Naive thymus-derived CD4-positive, alpha-beta T cell (primary cell): ENCODE data around the gene CENPT. TPM values are rescaled to one million over a fixed set of nuclear protein-coding genes. Genes with fewer than 3 reads are reported as not detected.

Experiments
- ATAC-seq: fragments of 150-1000 bp; cut with Tn5 transposase; 2 replicates; pipeline ENCODE4 v1.10.0; 2021; ENCODE audit warnings: mild to moderate bottlenecking, moderate library complexity
- CTCF ChIA-PET: fragments of 350-600 bp; sonication (Branson Sonifier 250); formaldehyde crosslinking; loops from one replicate; lab custom pipeline; 2021; ENCODE audit warnings: antibody characterized with exemption; lab: Charles Lee
- POLR2A ChIA-PET: fragments of 350-600 bp; sonication (Branson Sonifier 250); formaldehyde crosslinking; loops from one replicate; lab custom pipeline; 2021; ENCODE audit warnings: antibody characterized with exemption, inconsistent platforms; lab: Charles Lee
- DNase-seq, 9 donors: peaks; one replicate each; pipeline versions ENCODE4 v3.0.0 to v3.0.0-alpha.2; 2020 to 2022; ENCODE audit warnings: mixed read lengths in 1 of 9
- H3K27ac ChIP-seq: one replicate; pipeline ENCODE4 v1.7.0; 2013; ENCODE audit warnings: mild to moderate bottlenecking, low read depth, low read length, moderate library complexity
- H3K27me3 ChIP-seq, 2 donors: one replicate each; pipeline ENCODE4 v1.7.0; 2013; ENCODE audit warnings: low read length in 2 of 2, mild to moderate bottlenecking in 2 of 2, moderate library complexity in 2 of 2; ENCODE audit not compliant: control insufficient read depth in 2 of 2, insufficient read depth in 2 of 2
- H3K36me3 ChIP-seq, 3 experiments: 1 replicate in 2 of 3; 2 replicates in 1 of 3; pipeline ENCODE4 v1.7.0; 2013; ENCODE audit warnings: low read length in 3 of 3, mild to moderate bottlenecking in 3 of 3, moderate library complexity in 1 of 3; ENCODE audit not compliant: insufficient read depth in 3 of 3, control insufficient read depth in 2 of 3
- H3K4me1 ChIP-seq, 2 donors: one replicate each; pipeline ENCODE4 v1.7.0; 2013; ENCODE audit warnings: low read length in 2 of 2, mild to moderate bottlenecking in 2 of 2, moderate library complexity in 1 of 2; ENCODE audit not compliant: control insufficient read depth in 2 of 2, insufficient read depth in 2 of 2
- H3K4me3 ChIP-seq: 2 replicates; pipeline ENCODE4 v1.7.0; 2013; ENCODE audit warnings: mild to moderate bottlenecking, low read length
- H3K9me3 ChIP-seq, 3 experiments: 1 replicate in 2 of 3; 2 replicates in 1 of 3; pipeline ENCODE4 v1.7.0; 2013; ENCODE audit warnings: low read length in 3 of 3; ENCODE audit not compliant: control insufficient read depth in 2 of 3
- H3K27ac Mint-ChIP-seq, 9 donors: one replicate each; pipeline ENCODE4 v1.8.0; 2020 to 2022; ENCODE audit warnings: mixed read lengths in 9 of 9, mild to moderate bottlenecking in 8 of 9, moderate library complexity in 5 of 9, inconsistent platforms in 2 of 9
- H3K27me3 Mint-ChIP-seq, 5 donors: one replicate each; pipeline ENCODE4 v1.8.0; 2021 to 2022; ENCODE audit warnings: mixed read lengths in 5 of 5, mild to moderate bottlenecking in 1 of 5
- H3K36me3 Mint-ChIP-seq, 5 donors: one replicate each; pipeline ENCODE4 v1.8.0; 2020 to 2022; ENCODE audit warnings: mixed read lengths in 5 of 5, mild to moderate bottlenecking in 3 of 5, inconsistent platforms in 1 of 5
- H3K4me1 Mint-ChIP-seq, 7 donors: one replicate each; pipeline ENCODE4 v1.8.0; 2020 to 2022; ENCODE audit warnings: mixed read lengths in 7 of 7, mild to moderate bottlenecking in 3 of 7, inconsistent platforms in 1 of 7
- H3K4me3 Mint-ChIP-seq, 10 donors: one replicate each; pipeline ENCODE4 v1.8.0; 2020 to 2022; ENCODE audit warnings: mild to moderate bottlenecking in 10 of 10, mixed read lengths in 10 of 10, moderate library complexity in 6 of 10, inconsistent platforms in 2 of 10
- H3K9me3 Mint-ChIP-seq, 11 donors: one replicate each; pipeline ENCODE4 v1.8.0; 2020 to 2022; ENCODE audit warnings: mixed read lengths in 11 of 11, mild to moderate bottlenecking in 4 of 11, inconsistent platforms in 1 of 11, moderate library complexity in 1 of 11
- intact Hi-C, 2 donors: fragments of 100-400 bp; cut with micrococcal nuclease; formaldehyde crosslinking; loops; one replicate each; pipeline ENCODE4 v1.15.1; 2023
- polyA plus RNA-seq, 2 donors: library from polyadenylated mRNA; unstranded; fragments of 300-500 nt; fragmentation: Illumina TruSeq; gene quantifications; one replicate each; pipeline ENCODE4 v1.2.3, GENCODE V29; 2021
- total RNA-seq, 6 experiments: library from RNA in 5 of 6; stranded (reverse) in 5 of 6; gene quantifications; 1 replicate in 5 of 6; 2 replicates in 1 of 6; pipeline ENCODE4 v1.2.3 and lab custom pipeline; 2021 to 2026

CENPT gene
- total and polyA plus RNA-seq, 7 experiments from 2014 or later, result 11.8 to 128 (median 81.3) TPM

DNA sequence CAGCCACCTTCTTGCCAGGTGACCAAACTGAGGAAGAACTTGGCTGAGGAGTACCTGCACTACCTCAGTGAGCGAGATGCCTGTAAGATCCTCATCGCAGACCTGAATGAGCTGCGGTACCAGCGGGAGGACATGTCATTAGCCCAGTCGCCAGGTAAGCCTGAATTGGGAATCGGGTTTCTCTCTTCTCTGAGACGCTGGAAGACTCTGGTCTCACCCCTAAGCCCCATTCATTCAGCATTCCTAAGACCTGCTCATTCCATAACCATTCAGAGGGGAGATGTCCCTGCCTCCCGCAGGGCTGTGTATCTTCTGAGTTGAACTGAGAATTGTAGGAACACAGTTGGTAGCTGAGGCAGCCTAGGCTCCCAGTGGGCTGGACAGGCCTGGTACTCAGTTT lies 22.4 kb downstream of the CENPT start:
- CTCF ChIA-PET, result no interaction called here

DNA sequence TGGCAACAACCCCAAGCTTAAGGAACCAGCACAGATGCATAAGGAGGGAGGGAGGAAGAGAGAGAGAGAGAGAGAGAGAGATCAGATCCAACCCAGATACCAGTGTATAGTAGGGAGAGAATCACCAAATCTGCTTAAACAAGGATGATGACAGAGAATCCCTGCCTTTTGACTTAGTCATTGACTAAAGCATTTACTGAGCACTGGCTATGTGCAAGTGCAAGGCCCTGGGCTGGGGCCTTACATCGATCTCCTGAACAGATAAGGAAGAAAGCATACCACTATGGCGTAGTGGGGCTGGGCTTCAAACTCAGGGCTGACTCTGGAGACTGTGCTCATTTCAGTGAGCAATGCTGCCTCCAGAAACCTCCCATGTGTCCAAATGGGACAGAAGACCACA lies 25.0 kb downstream of the CENPT start:
- POLR2A ChIA-PET, result no interaction called here
- no peaks in the 10 kb centered on the region for H3K27me3 ChIP-seq
- Mint-ChIP-seq H3K4me3 (no peak overlapping the region), H3K27me3 (no peaks in the 10 kb centered on the region), H3K9me3 (no peaks in the 10 kb centered on the region), H3K36me3 (peaks cover 0 to 1% (median 0%) of the 10 kb centered on the region in 5 donors), H3K27ac (peak overlapping the region in 1 of 9 donors; percentile 14), H3K4me1 (no peaks in the 10 kb centered on the region)
- no peak overlapping the region for H3K27ac ChIP-seq
- peaks cover 0 to 4% (median 0%) of the 10 kb centered on the region in 3 experiments for H3K36me3 ChIP-seq
- H3K4me3 ChIP-seq, result no peak overlapping the region
- H3K4me1 ChIP-seq, result no peaks in the 10 kb centered on the region
- intact Hi-C loops, result no loop called here
- H3K9me3 ChIP-seq, result no peaks in the 10 kb centered on the region
- DNase-seq (no peak), ATAC-seq (no peak)
- CTCF ChIA-PET, result no interaction called here

More for the DNA sequence above, 22.4 kb downstream of the CENPT start:
- Histone ChIP-seq H3K27me3 (no peaks in the 10 kb centered on the region), H3K36me3 (peaks cover 0 to 30% (median 3%) of the 10 kb centered on the region in 3 experiments), H3K9me3 (no peaks in the 10 kb centered on the region), H3K4me3 (no peak overlapping the region), H3K4me1 (no peaks in the 10 kb centered on the region), H3K27ac (no peak overlapping the region)
- Mint-ChIP-seq H3K27ac (no peak overlapping the region), H3K9me3 (no peaks in the 10 kb centered on the region), H3K36me3 (peaks cover 3 to 8% (median 5%) of the 10 kb centered on the region in 5 donors), H3K27me3 (no peaks in the 10 kb centered on the region), H3K4me3 (no peak overlapping the region), H3K4me1 (peaks cover 0 to 6% (median 0%) of the 10 kb centered on the region in 7 donors)
- POLR2A ChIA-PET, result interaction anchor here (1.7 kb wide), 1 partner anchor 9 kb away, joined by 4 read pairs; no protein-coding TSS in a partner anchor
- DNase-seq, result no peak
- intact Hi-C loops, result no loop called here
- ATAC-seq, result no peak

DNA sequence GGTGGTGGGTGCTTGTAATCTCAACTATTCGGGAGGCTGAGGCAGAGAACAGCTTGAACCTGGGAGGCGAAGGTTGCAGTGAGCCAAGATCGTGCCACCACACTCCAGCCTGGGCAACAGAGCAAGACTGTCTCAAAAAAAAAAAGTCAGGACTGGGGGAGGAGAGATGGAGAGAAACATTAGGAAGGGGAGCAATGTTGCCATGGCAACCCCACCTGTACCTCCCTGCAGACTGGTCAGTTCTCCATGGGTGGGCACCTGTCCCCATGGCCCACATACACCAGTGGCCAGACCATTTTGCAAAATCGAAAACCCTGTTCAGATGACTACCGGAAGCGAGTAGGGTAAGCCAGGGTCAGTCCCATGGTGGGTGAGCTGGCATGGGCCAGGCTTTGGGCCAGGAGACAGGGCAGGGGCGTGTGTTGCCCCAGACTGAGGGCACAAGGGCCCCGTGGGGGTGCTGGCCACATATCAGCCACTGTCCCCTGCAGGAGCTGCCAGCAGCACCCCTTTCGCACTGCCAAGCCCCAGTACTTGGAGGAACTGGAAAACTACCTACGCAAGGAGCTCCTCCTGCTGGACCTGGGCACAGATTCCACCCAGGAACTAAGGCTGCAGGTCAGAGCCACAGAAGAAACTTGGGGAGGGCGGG lies 26.8 kb downstream of the CENPT start:
- ATAC-seq (no peak), DNase-seq (no peak)
- no peaks in the 10 kb centered on the region for H3K9me3 Mint-ChIP-seq
- H3K4me1 ChIP-seq, result no peaks in the 10 kb centered on the region
- H3K4me1 Mint-ChIP-seq, result peaks cover 0 to 8% (median 6%) of the 10 kb centered on the region in 7 donors
- no peaks in the 10 kb centered on the region for H3K27me3 ChIP-seq
- no peak overlapping the region for H3K27ac ChIP-seq
- ChIA-PET POLR2A (interaction anchor here (0.6 kb wide), 1 partner anchor 523 kb away, joined by 3 read pairs; no protein-coding TSS in a partner anchor), CTCF (no interaction called here)
- intact Hi-C loops, result no loop called here
- H3K9me3 ChIP-seq, result no peaks in the 10 kb centered on the region
- no peaks in the 10 kb centered on the region for H3K36me3 ChIP-seq
- no peak overlapping the region for H3K27ac Mint-ChIP-seq
- H3K36me3 Mint-ChIP-seq, result no peaks in the 10 kb centered on the region
- H3K27me3 Mint-ChIP-seq, result no peaks in the 10 kb centered on the region
- no peak overlapping the region for H3K4me3 ChIP-seq
- no peak overlapping the region for H3K4me3 Mint-ChIP-seq

DNA sequence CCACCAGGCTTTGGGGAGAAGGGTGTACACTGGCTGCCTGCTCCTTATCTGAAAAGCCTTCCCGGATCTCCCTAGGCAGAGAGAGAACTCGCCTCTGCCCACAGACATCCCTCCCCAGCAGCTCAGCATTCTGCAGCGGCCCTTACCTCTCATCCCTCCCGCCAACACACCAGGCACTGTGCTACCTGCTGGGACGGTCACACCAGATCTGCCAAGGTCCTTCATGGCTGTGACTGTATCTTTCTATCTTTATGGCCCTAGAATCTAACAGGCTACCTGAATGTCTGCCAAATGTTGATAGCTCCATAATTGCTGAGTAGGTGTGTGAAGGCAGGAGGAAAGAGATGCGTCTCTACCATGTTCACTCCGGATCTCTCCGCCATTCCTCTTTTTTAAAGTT lies 32.9 kb downstream of the CENPT start:
- ChIA-PET CTCF (interaction anchor here (1.0 to 4.0 kb wide), 6 partner anchors 13 to 114 kb away, joined by 3 to 29 read pairs (median 4); partner anchors contain the start of gene EDC4), POLR2A (interaction anchor here (1.6 kb wide), 1 partner anchor 8 kb away, joined by 5 read pairs; the partner anchor contains the start of genes RANBP10 and TSNAXIP1)
- H3K9me3 ChIP-seq, result no peaks in the 10 kb centered on the region
- H3K27ac ChIP-seq, result no peak overlapping the region
- Mint-ChIP-seq H3K4me1 (peaks cover 0 to 8% (median 6%) of the 10 kb centered on the region in 7 donors), H3K27me3 (peaks cover 0 to 6% (median 0%) of the 10 kb centered on the region in 5 donors), H3K36me3 (no peaks in the 10 kb centered on the region), H3K4me3 (no peak overlapping the region), H3K27ac (no peak overlapping the region), H3K9me3 (no peaks in the 10 kb centered on the region)
- DNase-seq (no peak), ATAC-seq (no peak)
- intact Hi-C loops, result no loop called here
- no peak overlapping the region for H3K4me3 ChIP-seq
- no peaks in the 10 kb centered on the region for H3K27me3 ChIP-seq
- H3K4me1 ChIP-seq, result no peaks in the 10 kb centered on the region
- H3K36me3 ChIP-seq, result no peaks in the 10 kb centered on the region

GRCh38 chr16:67811899-67812298 lies 35.6 kb downstream of the CENPT start:
- CTCF ChIA-PET, result interaction anchor here (0.6 kb wide), 1 partner anchor 101 kb away, joined by 5 read pairs; no protein-coding TSS in a partner anchor
- H3K27me3 ChIP-seq, result no peaks in the 10 kb centered on the region
- ATAC-seq (no peak), DNase-seq (no peak)
- Mint-ChIP-seq H3K4me3 (peak overlapping the region in 1 of 10 donors; percentile 20), H3K27ac (peak overlapping the region in 1 of 9 donors; percentile 46), H3K9me3 (no peaks in the 10 kb centered on the region), H3K36me3 (no peaks in the 10 kb centered on the region), H3K4me1 (peaks cover 0 to 16% (median 8%) of the 10 kb centered on the region in 7 donors), H3K27me3 (peaks cover 0 to 6% (median 0%) of the 10 kb centered on the region in 5 donors)
- no peak overlapping the region for H3K4me3 ChIP-seq
- H3K4me1 ChIP-seq, result peaks cover 3 to 7% of the 10 kb centered on the region in 2 donors
- no peaks in the 10 kb centered on the region for H3K36me3 ChIP-seq
- no peaks in the 10 kb centered on the region for H3K9me3 ChIP-seq
- intact Hi-C loops, result no loop called here
- POLR2A ChIA-PET, result interaction anchor here (0.6 kb wide), 1 partner anchor 96 kb away, joined by 3 read pairs; no protein-coding TSS in a partner anchor
- H3K27ac ChIP-seq, result no peak overlapping the region

- CTCF ChIA-PET, result interaction anchor here (0.9 to 1.9 kb wide), 5 partner anchors 8 to 259 kb away, joined by 3 to 13 read pairs (median 4); no protein-coding TSS in a partner anchor
- ATAC-seq, result no peak
Measured at GRCh38 chr16:67807148-67807682, 40.3 kb downstream of the CENPT start.

More at GRCh38 chr16:67807148-67807682, 40.3 kb downstream of the CENPT start:
- H3K9me3 ChIP-seq, result no peaks in the 10 kb centered on the region
- Mint-ChIP-seq H3K9me3 (no peaks in the 10 kb centered on the region), H3K4me1 (peaks cover 7 to 42% (median 36%) of the 10 kb centered on the region in 7 donors), H3K27me3 (peaks cover 0 to 6% (median 0%) of the 10 kb centered on the region in 5 donors), H3K27ac (peak overlapping the region; percentile 74 to 97 (median 95)), H3K36me3 (peaks cover 0 to 26% (median 6%) of the 10 kb centered on the region in 5 donors), H3K4me3 (peak overlapping the region; percentile 75 to 97 (median 94))
- intact Hi-C loops, result loop anchor here (1.0 to 10.0 kb wide), 8 partner anchors 26 to 1580 kb away; partner anchors contain the start of genes SMPD3 (in 2 of the 2), EDC4 (in 1 of the 2), ESRP2 (in 1 of the 2) and PRMT7 (in 1 of the 2)
- DNase-seq, result no peak
- H3K27ac ChIP-seq, result peak overlapping the region; percentile 89
- no peaks in the 10 kb centered on the region for H3K27me3 ChIP-seq
- POLR2A ChIA-PET, result interaction anchor here (0.5 to 1.9 kb wide), 20 partner anchors 8 to 504 kb away, joined by 3 to 15 read pairs (median 4); partner anchors contain the start of genes DPEP2, GFOD2, NUTF2 and PRMT7
- peaks cover 23 to 36% of the 10 kb centered on the region in 2 donors for H3K4me1 ChIP-seq
- peaks cover 0 to 4% (median 0%) of the 10 kb centered on the region in 3 experiments for H3K36me3 ChIP-seq
- H3K4me3 ChIP-seq, result peak overlapping the region; percentile 88
